SK-N-SH (cell line): ENCODE results near the gene TSHZ2.
A peak's percentile ranks its signal among the peaks of the same experiment; 100 is the strongest.

ENCODE experiments used
- POLR2AphosphoS5 ChIP-seq: IDR thresholded peaks from 2 replicates; pipeline ENCODE4 v1.6.1; 2012; ENCODE audit warnings: low read depth, low read length
- RAD21 ChIP-seq: IDR thresholded peaks from 2 replicates; pipeline ENCODE4 v1.6.1; 2012; ENCODE audit warnings: mild to moderate bottlenecking, low read length
- RFX5 ChIP-seq: IDR thresholded peaks from 2 replicates; pipeline ENCODE4 v1.6.1; 2012; ENCODE audit warnings: mild to moderate bottlenecking, improper control_type of control experiment, low read length
- TF ChIP-seq, protein P1 (sequence below): fragments of 200-600 bp; sonication (generic); IDR thresholded peaks from 2 replicates; pipeline ENCODE4 v1.6.1; 2017; ENCODE audit warnings: antibody characterized with exemption, mild to moderate bottlenecking, moderate library complexity

DNA sequence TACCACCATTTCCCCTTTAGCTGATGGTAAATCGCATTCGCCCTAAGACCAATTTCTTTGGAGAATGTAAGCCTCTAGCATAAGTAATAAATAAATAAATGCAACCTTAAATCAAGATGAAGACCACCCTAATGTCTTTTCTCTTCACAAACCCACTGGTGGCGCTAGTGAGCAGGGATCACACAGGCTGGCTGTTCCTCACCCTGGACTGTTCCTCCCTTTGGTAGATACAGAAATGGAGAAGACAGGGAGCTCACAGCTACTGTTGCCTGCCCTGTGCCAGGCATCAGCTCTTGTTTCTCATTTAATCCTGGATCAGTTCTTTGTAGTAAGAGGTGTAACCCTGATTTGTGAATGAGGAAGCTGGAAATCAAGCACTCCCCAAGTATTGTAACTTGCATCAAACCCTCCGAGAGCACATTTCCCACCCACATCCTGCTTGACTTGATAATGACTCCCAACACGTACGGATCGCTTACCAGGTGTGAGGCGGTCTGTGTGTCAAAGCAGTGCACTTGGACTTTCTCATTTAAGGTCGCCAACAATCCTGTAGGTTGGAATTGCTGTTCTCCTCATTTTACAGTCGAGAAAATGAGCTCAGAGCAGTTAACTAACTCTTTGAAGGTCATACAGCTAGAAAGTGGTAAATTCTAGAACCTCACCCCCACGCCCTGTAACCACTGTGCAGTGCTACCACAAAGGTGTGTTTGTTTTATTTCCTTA lies 236.1 kb downstream of the TSHZ2 start:
- TF ChIP-seq RAD21 (no peak), POLR2AphosphoS5 (no peak), RFX5 (no peak)
- TF ChIP-seq, protein P1, sequence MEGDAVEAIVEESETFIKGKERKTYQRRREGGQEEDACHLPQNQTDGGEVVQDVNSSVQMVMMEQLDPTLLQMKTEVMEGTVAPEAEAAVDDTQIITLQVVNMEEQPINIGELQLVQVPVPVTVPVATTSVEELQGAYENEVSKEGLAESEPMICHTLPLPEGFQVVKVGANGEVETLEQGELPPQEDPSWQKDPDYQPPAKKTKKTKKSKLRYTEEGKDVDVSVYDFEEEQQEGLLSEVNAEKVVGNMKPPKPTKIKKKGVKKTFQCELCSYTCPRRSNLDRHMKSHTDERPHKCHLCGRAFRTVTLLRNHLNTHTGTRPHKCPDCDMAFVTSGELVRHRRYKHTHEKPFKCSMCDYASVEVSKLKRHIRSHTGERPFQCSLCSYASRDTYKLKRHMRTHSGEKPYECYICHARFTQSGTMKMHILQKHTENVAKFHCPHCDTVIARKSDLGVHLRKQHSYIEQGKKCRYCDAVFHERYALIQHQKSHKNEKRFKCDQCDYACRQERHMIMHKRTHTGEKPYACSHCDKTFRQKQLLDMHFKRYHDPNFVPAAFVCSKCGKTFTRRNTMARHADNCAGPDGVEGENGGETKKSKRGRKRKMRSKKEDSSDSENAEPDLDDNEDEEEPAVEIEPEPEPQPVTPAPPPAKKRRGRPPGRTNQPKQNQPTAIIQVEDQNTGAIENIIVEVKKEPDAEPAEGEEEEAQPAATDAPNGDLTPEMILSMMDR = peak; percentile 40; the same call in 1 of the 2 replicates
